ENCODE results near the gene RANBP1. TPM values are rescaled to one million over a fixed set of nuclear protein-coding genes. Genes with fewer than 3 reads are reported as not detected.
A peak's percentile ranks its signal among the peaks of the same experiment; 100 is the strongest.

RANBP1 gene
- total RNA-seq, 1 experiment from 2014 or later: 168 TPM

- Histone ChIP-seq H3K36me3 (ENCODE audit: low read depth) (no peaks in the 10 kb centered on the region), H3K4me3 (no peak overlapping the region), H3K79me2 (ENCODE audit: low read depth) (no peaks in the 10 kb centered on the region), H3K27me3 (ENCODE audit: insufficient read depth, low read depth) (no peaks in the 10 kb centered on the region), H3K4me2 (no peak overlapping the region), H2AFZ (no peak overlapping the region), H3F3A (ENCODE audit: insufficient read depth, low read depth) (peaks cover 8% of the 10 kb centered on the region; the same call in 1 of the 2 replicates), H3K9me2 (ENCODE audit: insufficient read depth) (no peaks in the 10 kb centered on the region), H3K9me3 (ENCODE audit: insufficient read depth, low read depth) (no peaks in the 10 kb centered on the region), H3K4me1 (replicated peaks; ENCODE audit: insufficient read depth) (no peaks in the 10 kb centered on the region; the same call in 1 of the 2 replicates), H4K20me1 (ENCODE audit: insufficient read depth) (no peaks in the 10 kb centered on the region), H3K27ac (no peak overlapping the region)
- CTCF ChIA-PET: interaction anchor here (0.6 kb wide), 1 partner anchor 515 kb away, joined by 8 read pairs; no protein-coding TSS in a partner anchor
- TF ChIP-seq, protein P1, sequence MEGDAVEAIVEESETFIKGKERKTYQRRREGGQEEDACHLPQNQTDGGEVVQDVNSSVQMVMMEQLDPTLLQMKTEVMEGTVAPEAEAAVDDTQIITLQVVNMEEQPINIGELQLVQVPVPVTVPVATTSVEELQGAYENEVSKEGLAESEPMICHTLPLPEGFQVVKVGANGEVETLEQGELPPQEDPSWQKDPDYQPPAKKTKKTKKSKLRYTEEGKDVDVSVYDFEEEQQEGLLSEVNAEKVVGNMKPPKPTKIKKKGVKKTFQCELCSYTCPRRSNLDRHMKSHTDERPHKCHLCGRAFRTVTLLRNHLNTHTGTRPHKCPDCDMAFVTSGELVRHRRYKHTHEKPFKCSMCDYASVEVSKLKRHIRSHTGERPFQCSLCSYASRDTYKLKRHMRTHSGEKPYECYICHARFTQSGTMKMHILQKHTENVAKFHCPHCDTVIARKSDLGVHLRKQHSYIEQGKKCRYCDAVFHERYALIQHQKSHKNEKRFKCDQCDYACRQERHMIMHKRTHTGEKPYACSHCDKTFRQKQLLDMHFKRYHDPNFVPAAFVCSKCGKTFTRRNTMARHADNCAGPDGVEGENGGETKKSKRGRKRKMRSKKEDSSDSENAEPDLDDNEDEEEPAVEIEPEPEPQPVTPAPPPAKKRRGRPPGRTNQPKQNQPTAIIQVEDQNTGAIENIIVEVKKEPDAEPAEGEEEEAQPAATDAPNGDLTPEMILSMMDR (conservative IDR thresholded peaks at IDR 0.05): no peak
- TF ChIP-seq EZH2 (IDR thresholded peaks at IDR 0.05; ENCODE audit: low read depth): no peak
- POLR2A ChIA-PET (ENCODE audit: unreplicated experiment): interaction anchor here (0.5 kb wide), 1 partner anchor 26 kb away, joined by 4 read pairs; no protein-coding TSS in a partner anchor
- no TSS peak for BruUV-seq (replicated peaks)
- no peak for DNase-seq
- intact Hi-C loops (cut with micrococcal nuclease; ENCODE audit: unreplicated experiment): no loop called here
Observed at GRCh38 chr22:20127869-20128618, 12.1 kb downstream of the RANBP1 start.

GRCh38 chr22:20128619-20128901, 12.7 kb downstream of the RANBP1 start:
- intact Hi-C loops (cut with micrococcal nuclease; ENCODE audit: unreplicated experiment): no loop called here
- Histone ChIP-seq H3K27ac (no peak overlapping the region), H3K36me3 (ENCODE audit: low read depth) (no peaks in the 10 kb centered on the region), H3K4me1 (replicated peaks; ENCODE audit: insufficient read depth) (no peaks in the 10 kb centered on the region; the same call in 1 of the 2 replicates), H4K20me1 (ENCODE audit: insufficient read depth) (no peaks in the 10 kb centered on the region), H3F3A (ENCODE audit: insufficient read depth, low read depth) (peaks cover 8% of the 10 kb centered on the region; the same call in 1 of the 2 replicates), H3K4me3 (no peak overlapping the region), H3K79me2 (ENCODE audit: low read depth) (no peaks in the 10 kb centered on the region), H3K9me3 (ENCODE audit: insufficient read depth, low read depth) (no peaks in the 10 kb centered on the region), H3K27me3 (ENCODE audit: insufficient read depth, low read depth) (no peaks in the 10 kb centered on the region), H3K4me2 (no peak overlapping the region), H3K9me2 (ENCODE audit: insufficient read depth) (no peaks in the 10 kb centered on the region), H2AFZ (no peak overlapping the region)
- TF ChIP-seq, protein P1 (conservative IDR thresholded peaks at IDR 0.05): no peak
- no peak for TF ChIP-seq EZH2 (IDR thresholded peaks at IDR 0.05; ENCODE audit: low read depth)
- no peak for DNase-seq
- CTCF ChIA-PET: interaction anchor here (0.6 kb wide), 1 partner anchor 514 kb away, joined by 8 read pairs; no protein-coding TSS in a partner anchor
- no TSS peak for BruUV-seq (replicated peaks)
- POLR2A ChIA-PET (ENCODE audit: unreplicated experiment): no interaction called here

- Histone ChIP-seq H3K36me3 (ENCODE audit: low read depth) (no peaks in the 10 kb centered on the region), H3F3A (ENCODE audit: insufficient read depth, low read depth) (peaks cover 8% of the 10 kb centered on the region; the same call in 1 of the 2 replicates), H3K9me3 (ENCODE audit: insufficient read depth, low read depth) (no peaks in the 10 kb centered on the region), H3K79me2 (ENCODE audit: low read depth) (no peaks in the 10 kb centered on the region), H3K4me2 (no peak overlapping the region), H3K4me3 (no peak overlapping the region), H2AFZ (no peak overlapping the region), H3K9me2 (ENCODE audit: insufficient read depth) (no peaks in the 10 kb centered on the region), H3K27me3 (ENCODE audit: insufficient read depth, low read depth) (no peaks in the 10 kb centered on the region), H3K4me1 (replicated peaks; ENCODE audit: insufficient read depth) (no peaks in the 10 kb centered on the region; the same call in 1 of the 2 replicates), H3K27ac (no peak overlapping the region), H4K20me1 (ENCODE audit: insufficient read depth) (no peaks in the 10 kb centered on the region)
- POLR2A ChIA-PET (ENCODE audit: unreplicated experiment): no interaction called here
- intact Hi-C loops (cut with micrococcal nuclease; ENCODE audit: unreplicated experiment): no loop called here
- BruUV-seq (replicated peaks): TSS peak; percentile 18
- TF ChIP-seq, protein P1 (conservative IDR thresholded peaks at IDR 0.05): peak; percentile 45
- TF ChIP-seq EZH2 (IDR thresholded peaks at IDR 0.05; ENCODE audit: low read depth): no peak
- DNase-seq: peak in 1 of 2 experiments; percentile 35
- CTCF ChIA-PET: interaction anchor here (0.6 kb wide), 1 partner anchor 79 kb away, joined by 5 read pairs; no protein-coding TSS in a partner anchor
Observed at GRCh38 chr22:20128902-20129746, 13.2 kb downstream of the RANBP1 start.
